Astrocyte (in vitro differentiated cells and primary cell): ENCODE results near the gene LAMA5. TPM values are rescaled to one million over a fixed set of nuclear protein-coding genes. Genes with fewer than 3 reads are reported as not detected.

ENCODE experiments used
- DNase-seq: peaks from one replicate; pipeline ENCODE4 v3.0.0-alpha.2; 2010; ENCODE audit warnings: low read depth
- FAIRE-seq: peaks from 2 replicates; lab custom pipeline; 2011; peaks lifted over from hg19 to GRCh38; lab: Jason Lieb, UNC
- H2AFZ ChIP-seq: 2 replicates; pipeline ENCODE4 v1.6.0; 2012; ENCODE audit warnings: low read depth, low read length, inconsistent platforms
- H3K27ac ChIP-seq: 2 replicates; pipeline ENCODE4 v1.5.1; 2011; ENCODE audit warnings: low read depth, low read length, inconsistent platforms
- H3K27me3 ChIP-seq: 2 replicates; pipeline ENCODE4 v1.6.0; 2011; ENCODE audit warnings: low read length, inconsistent platforms; ENCODE audit not compliant: insufficient read depth
- H3K36me3 ChIP-seq: 2 replicates; pipeline ENCODE4 v1.5.1; 2011; ENCODE audit warnings: low read length, inconsistent platforms; ENCODE audit not compliant: insufficient read depth
- H3K4me1 ChIP-seq: 2 replicates; pipeline ENCODE4 v1.5.1; 2011; ENCODE audit warnings: low read length, inconsistent platforms; ENCODE audit not compliant: insufficient read depth
- H3K4me2 ChIP-seq: 2 replicates; pipeline ENCODE4 v1.6.0; 2012; ENCODE audit warnings: low read length, inconsistent platforms
- H3K4me3 ChIP-seq: 2 replicates; pipeline ENCODE4 v1.5.1; 2011; ENCODE audit warnings: low read depth, mild to moderate bottlenecking, low read length, inconsistent platforms; ENCODE audit not compliant: insufficient read depth
- H3K79me2 ChIP-seq: 2 replicates; pipeline ENCODE4 v1.6.0; 2012; ENCODE audit warnings: mild to moderate bottlenecking, low read length, inconsistent platforms; ENCODE audit not compliant: insufficient read depth
- H3K9ac ChIP-seq: 2 replicates; pipeline ENCODE4 v1.6.0; 2012; ENCODE audit warnings: mild to moderate bottlenecking, low read length, inconsistent platforms
- H3K9me3 ChIP-seq: 2 replicates; pipeline ENCODE4 v1.5.1; 2012; ENCODE audit warnings: low read depth, mild to moderate bottlenecking, low read length, inconsistent platforms; ENCODE audit not compliant: insufficient read depth
- H4K20me1 ChIP-seq: 2 replicates; pipeline ENCODE4 v1.6.0; 2012; ENCODE audit warnings: low read length, inconsistent platforms; ENCODE audit not compliant: insufficient read depth
- H3K27ac Mint-ChIP-seq: one replicate; pipeline ENCODE4 v1.8.0; 2021; ENCODE audit warnings: mild to moderate bottlenecking, mixed read lengths; ENCODE audit not compliant: unreplicated experiment
- H3K27me3 Mint-ChIP-seq: one replicate; pipeline ENCODE4 v1.8.0; 2021; ENCODE audit warnings: low read depth, mixed read lengths; ENCODE audit not compliant: unreplicated experiment
- H3K36me3 Mint-ChIP-seq: one replicate; pipeline ENCODE4 v1.8.0; 2021; ENCODE audit warnings: low read depth, mixed read lengths; ENCODE audit not compliant: unreplicated experiment
- H3K4me1 Mint-ChIP-seq: one replicate; pipeline ENCODE4 v1.8.0; 2021; ENCODE audit warnings: low read depth, mixed read lengths; ENCODE audit not compliant: unreplicated experiment
- H3K4me3 Mint-ChIP-seq: one replicate; pipeline ENCODE4 v1.8.0; 2021; ENCODE audit warnings: mild to moderate bottlenecking, moderate library complexity, mixed read lengths; ENCODE audit not compliant: unreplicated experiment
- H3K9me3 Mint-ChIP-seq: one replicate; pipeline ENCODE4 v1.8.0; 2021; ENCODE audit warnings: mild to moderate bottlenecking, mixed read lengths; ENCODE audit not compliant: unreplicated experiment
- CTCF ChIP-seq: IDR thresholded peaks from 2 replicates; pipeline ENCODE4 v1.5.1; 2011; ENCODE audit warnings: low read depth, mild to moderate bottlenecking, inconsistent platforms, low read length, moderate library complexity; ENCODE audit not compliant: insufficient read depth
- EZH2 ChIP-seq: IDR thresholded peaks from 2 replicates; pipeline ENCODE4 v1.6.1; 2012; ENCODE audit warnings: mild to moderate bottlenecking, low read length, inconsistent platforms; ENCODE audit not compliant: insufficient read depth
- total RNA-seq: library from RNA; stranded (reverse); gene quantifications from 2 replicates; pipeline ENCODE4 v1.2.1, GENCODE V29; 2021

LAMA5 gene
- total RNA-seq, 1 donor from 2014 or later: 350 TPM

DNA sequence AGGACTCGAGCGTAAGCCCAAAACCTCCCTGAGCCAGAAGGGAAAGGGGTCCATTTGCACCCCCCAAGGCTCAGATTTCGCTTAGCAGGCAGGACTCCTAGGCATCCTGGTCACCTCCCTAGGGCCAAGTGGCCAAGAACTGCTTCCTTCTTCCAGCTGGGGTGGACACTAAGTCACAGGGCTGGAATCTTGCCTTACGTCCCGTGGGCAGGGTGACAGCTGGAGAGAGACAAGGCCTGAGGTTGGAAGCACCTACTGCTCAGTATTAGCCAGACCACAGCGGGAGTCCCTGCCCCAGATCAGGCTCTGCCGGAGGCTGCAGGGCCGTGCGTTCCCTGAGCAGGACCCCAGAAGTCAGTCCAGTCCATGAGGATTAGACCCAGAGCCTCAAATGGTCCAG, 19.7 kb downstream of the LAMA5 start:
- no peaks in the 10 kb centered on the region for H3K27me3 Mint-ChIP-seq
- no peaks in the 10 kb centered on the region for H3K79me2 ChIP-seq
- H4K20me1 ChIP-seq: no peaks in the 10 kb centered on the region
- no peak overlapping the region for H3K4me2 ChIP-seq
- no peak overlapping the region for H3K27ac ChIP-seq
- H3K4me3 Mint-ChIP-seq: no peak overlapping the region
- H3K9ac ChIP-seq: no peak overlapping the region
- H3K4me3 ChIP-seq: no peak overlapping the region
- FAIRE-seq (no peak), DNase-seq (no peak)
- no peaks in the 10 kb centered on the region for H3K27me3 ChIP-seq
- H3K9me3 Mint-ChIP-seq: peaks cover 10% of the 10 kb centered on the region
- no peaks in the 10 kb centered on the region for H3K9me3 ChIP-seq
- TF ChIP-seq EZH2 (no peak), CTCF (no peak)
- no peaks in the 10 kb centered on the region for H3K36me3 ChIP-seq
- peaks cover 7% of the 10 kb centered on the region for H3K4me1 ChIP-seq
- H2AFZ ChIP-seq: no peak overlapping the region
- peaks cover 1% of the 10 kb centered on the region for H3K4me1 Mint-ChIP-seq
- H3K36me3 Mint-ChIP-seq: peaks cover 26% of the 10 kb centered on the region
- no peak overlapping the region for H3K27ac Mint-ChIP-seq

DNA sequence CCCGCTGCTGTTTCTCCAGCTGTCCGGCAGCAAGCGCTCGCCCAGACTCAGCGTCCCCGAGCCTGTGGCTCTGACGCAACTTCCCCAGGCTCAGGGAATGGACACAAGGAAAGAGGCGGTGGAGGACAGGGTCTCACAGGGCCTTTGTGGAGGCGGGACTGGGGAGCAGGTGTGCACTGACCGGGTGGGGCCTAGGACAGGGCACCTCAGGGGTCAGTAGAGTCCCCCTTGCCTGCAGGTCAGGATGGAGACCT, 20.0 kb downstream of the LAMA5 start:
- Histone ChIP-seq H2AFZ (no peak overlapping the region), H3K9me3 (no peaks in the 10 kb centered on the region), H3K4me2 (no peak overlapping the region), H3K9ac (no peak overlapping the region), H3K27me3 (no peaks in the 10 kb centered on the region), H3K36me3 (no peaks in the 10 kb centered on the region), H3K4me1 (peaks cover 7% of the 10 kb centered on the region), H3K27ac (no peak overlapping the region), H3K79me2 (no peaks in the 10 kb centered on the region), H3K4me3 (no peak overlapping the region), H4K20me1 (no peaks in the 10 kb centered on the region)
- Mint-ChIP-seq H3K27me3 (no peaks in the 10 kb centered on the region), H3K9me3 (peaks cover 10% of the 10 kb centered on the region), H3K4me1 (peaks cover 1% of the 10 kb centered on the region), H3K36me3 (peaks cover 26% of the 10 kb centered on the region), H3K4me3 (no peak overlapping the region), H3K27ac (no peak overlapping the region)
- DNase-seq (no peak), FAIRE-seq (no peak)
- TF ChIP-seq EZH2: no peak
- TF ChIP-seq CTCF: no peak

DNA sequence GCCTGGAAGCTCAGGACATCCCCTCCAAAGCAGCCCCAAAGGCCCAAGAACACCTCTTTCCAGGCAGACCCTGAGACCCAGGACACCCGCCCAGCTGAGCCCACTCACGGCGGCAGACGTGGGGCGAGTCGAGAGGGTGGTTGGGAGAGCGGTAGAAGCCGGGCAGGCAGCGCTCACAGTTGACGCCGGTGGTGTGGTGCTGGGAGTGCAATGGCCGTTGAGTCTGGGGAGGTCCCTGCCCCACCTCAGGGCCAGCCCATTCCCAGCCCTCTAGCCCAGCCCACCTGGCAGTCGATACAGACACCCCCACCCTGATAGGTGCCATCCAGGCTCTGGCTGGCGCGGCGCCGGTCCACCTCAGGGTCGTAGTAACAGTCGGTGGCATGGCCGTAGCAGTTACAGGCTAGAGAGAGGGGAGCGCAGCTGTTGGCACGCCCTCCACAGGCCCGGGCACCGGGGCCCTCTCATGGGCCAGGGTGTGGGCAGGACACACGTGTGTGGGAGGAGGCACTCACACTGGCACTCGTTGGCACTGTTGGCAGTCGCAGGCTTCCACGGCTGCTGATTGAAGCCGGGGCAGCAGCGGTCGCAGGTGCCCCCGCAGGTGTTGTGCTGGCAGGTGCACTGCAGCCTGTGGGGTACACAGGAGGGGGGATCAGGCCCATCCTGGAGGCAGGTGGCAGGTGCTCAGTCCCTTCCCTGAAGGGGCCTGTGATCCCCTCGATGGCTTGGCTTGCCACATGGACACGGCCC, 20.5 kb downstream of the LAMA5 start:
- Histone ChIP-seq H3K36me3 (no peaks in the 10 kb centered on the region), H3K79me2 (no peaks in the 10 kb centered on the region), H4K20me1 (no peaks in the 10 kb centered on the region), H2AFZ (no peak overlapping the region), H3K9me3 (no peaks in the 10 kb centered on the region), H3K4me1 (peaks cover 7% of the 10 kb centered on the region), H3K4me2 (no peak overlapping the region), H3K9ac (no peak overlapping the region), H3K27ac (no peak overlapping the region), H3K4me3 (no peak overlapping the region), H3K27me3 (no peaks in the 10 kb centered on the region)
- DNase-seq (no peak), FAIRE-seq (no peak)
- Mint-ChIP-seq H3K36me3 (peaks cover 29% of the 10 kb centered on the region), H3K4me3 (no peak overlapping the region), H3K27me3 (no peaks in the 10 kb centered on the region), H3K9me3 (peaks cover 10% of the 10 kb centered on the region), H3K27ac (no peak overlapping the region), H3K4me1 (peaks cover 1% of the 10 kb centered on the region)
- TF ChIP-seq EZH2: no peak
- TF ChIP-seq CTCF: no peak
